GM12892 (cell line): ENCODE data around the gene BBIP1.

Experiments
- POLR2AphosphoS5 ChIP-seq: IDR thresholded peaks from 2 replicates; pipeline ENCODE4 v1.6.1; 2011; ENCODE audit warnings: low read depth, low read length, control low read depth
- TAF1 ChIP-seq: IDR thresholded peaks from 2 replicates; pipeline ENCODE4 v1.6.1; 2011; ENCODE audit warnings: low read depth, mild to moderate bottlenecking, control low read depth, low read length, borderline replicate concordance

GRCh38 chr10:110923856-110924493 is 5.0 kb upstream of the BBIP1 start:
- no peak for TF ChIP-seq TAF1
- TF ChIP-seq POLR2AphosphoS5, result no peak
